Measurements from ENCODE around the gene HAPLN3. TPM values are rescaled to one million over a fixed set of nuclear protein-coding genes. Genes with fewer than 3 reads are reported as not detected.

Gene HAPLN3
- total RNA-seq, 2 donors from 2014 or later = 1.9 to 3.6 TPM

- no peak for TF ChIP-seq CTCF (IDR thresholded peaks at IDR 0.05)
- intact Hi-C loops (cut with DNase I) = no loop called here
- peak; percentile 78 for DNase-seq
- Histone ChIP-seq H3K27me3 (no peaks in the 10 kb centered on the region), H3K9me3 (no peaks in the 10 kb centered on the region), H3K36me3 (no peaks in the 10 kb centered on the region), H3K9ac (ENCODE audit: low read depth in 2 of 2, low read length in 2 of 2) (peak within 1 kb of the TSS; percentile 34 to 69), H3K4me1 (no peaks in the 10 kb centered on the region), H3K27ac (peak within 1 kb of the TSS; percentile 45), H3K4me3 (peak within 1 kb of the TSS; percentile 71)
These were observed 17.9 kb upstream of the HAPLN3 start, which contains the start of gene MFGE8 for GRCh38 chr15:88913017-88913849. MFGE8 (minus strand) TSS chr15:88913379; CDS start chr15:88913319, 60 bp downstream.

- no peaks in the 10 kb centered on the region for H3K36me3 ChIP-seq
- TF ChIP-seq CTCF (IDR thresholded peaks at IDR 0.05) = no peak
- no peak for DNase-seq
- peak overlapping the region; percentile 71 for H3K4me3 ChIP-seq
- H3K9me3 ChIP-seq = no peaks in the 10 kb centered on the region
- H3K4me1 ChIP-seq = no peaks in the 10 kb centered on the region
- H3K27me3 ChIP-seq = no peaks in the 10 kb centered on the region
- no peak overlapping the region for H3K27ac ChIP-seq
- intact Hi-C loops (cut with DNase I) = no loop called here
- peak overlapping the region in 1 of 2 donors; percentile 69 for H3K9ac ChIP-seq (ENCODE audit: low read depth in 2 of 2, low read length in 2 of 2)
These were observed 17.2 kb upstream of the HAPLN3 start for GRCh38 chr15:88912500-88912921.

GRCh38 chr15:88911766-88912118 lies 16.4 kb upstream of the HAPLN3 start:
- Histone ChIP-seq H3K4me1 (no peaks in the 10 kb centered on the region), H3K9ac (ENCODE audit: low read depth in 2 of 2, low read length in 2 of 2) (no peak overlapping the region), H3K27me3 (no peaks in the 10 kb centered on the region), H3K4me3 (no peak overlapping the region), H3K27ac (no peak overlapping the region), H3K9me3 (no peaks in the 10 kb centered on the region), H3K36me3 (no peaks in the 10 kb centered on the region)
- DNase-seq = no peak
- no peak for TF ChIP-seq CTCF (IDR thresholded peaks at IDR 0.05)
- intact Hi-C loops (cut with DNase I) = no loop called here

GRCh38 chr15:88909956-88910831 lies 14.8 kb upstream of the HAPLN3 start:
- Histone ChIP-seq H3K4me3 (no peak overlapping the region), H3K36me3 (no peaks in the 10 kb centered on the region), H3K9ac (ENCODE audit: low read depth in 2 of 2, low read length in 2 of 2) (no peak overlapping the region), H3K4me1 (no peaks in the 10 kb centered on the region), H3K27me3 (no peaks in the 10 kb centered on the region), H3K9me3 (no peaks in the 10 kb centered on the region), H3K27ac (no peak overlapping the region)
- TF ChIP-seq CTCF (IDR thresholded peaks at IDR 0.05) = no peak
- intact Hi-C loops (cut with DNase I) = loop anchor here (5.0 kb wide), 1 partner anchor 267 kb away; no protein-coding TSS in a partner anchor
- DNase-seq = no peak
